Progenitor cell of endocrine pancreas (in vitro differentiated cells): Measurements from ENCODE around the gene HAGHL. TPM values are rescaled to one million over a fixed set of nuclear protein-coding genes. Genes with fewer than 3 reads are reported as not detected.
"Not testable (repeated sequence)": the region's sequence is repeated elsewhere in the genome, so short reads cannot be mapped to it uniquely, and the experiment has no call there.

ENCODE experiments used
- DNase-seq: peaks from one replicate; pipeline ENCODE4 v3.0.0; 2021; ENCODE audit warnings: low spot score; ENCODE audit not compliant: unreplicated experiment
- H3K27ac Mint-ChIP-seq: 2 replicates; pipeline ENCODE4 v1.8.0; 2021; ENCODE audit warnings: mild to moderate bottlenecking, moderate library complexity, mixed read lengths
- H3K27me3 Mint-ChIP-seq: 2 replicates; pipeline ENCODE4 v1.8.0; 2021; ENCODE audit warnings: mixed read lengths
- H3K36me3 Mint-ChIP-seq: 2 replicates; pipeline ENCODE4 v1.8.0; 2022; ENCODE audit warnings: mixed read lengths; ENCODE audit not compliant: insufficient read depth
- H3K4me1 Mint-ChIP-seq: 2 replicates; pipeline ENCODE4 v1.8.0; 2021; ENCODE audit warnings: low read depth, mixed read lengths
- H3K4me3 Mint-ChIP-seq: 2 replicates; pipeline ENCODE4 v1.8.0; 2021; ENCODE audit warnings: low read depth, mild to moderate bottlenecking, moderate library complexity, mixed read lengths
- H3K9me3 Mint-ChIP-seq: 2 replicates; pipeline ENCODE4 v1.8.0; 2021; ENCODE audit warnings: low read depth, mixed read lengths
- CTCF ChIP-seq: fragments of 200-600 bp; sonication (generic); IDR thresholded peaks from one replicate; pipeline ENCODE4 v1.5.0; 2021; ENCODE audit warnings: antibody characterized with exemption, mild to moderate bottlenecking; ENCODE audit not compliant: unreplicated experiment
- total RNA-seq: library from RNA; stranded (reverse); gene quantifications from 2 replicates; pipeline ENCODE4 v1.2.1, GENCODE V29; 2021

HAGHL gene
- total RNA-seq, 1 donor from 2014 or later, result 8.1 TPM

GRCh38 chr16:710500-711075 lies 16.3 kb upstream of the HAGHL start:
- H3K36me3 Mint-ChIP-seq, result no peaks in the 10 kb centered on the region
- no peaks in the 10 kb centered on the region for H3K9me3 Mint-ChIP-seq
- H3K4me1 Mint-ChIP-seq, result no peaks in the 10 kb centered on the region
- H3K27me3 Mint-ChIP-seq, result peaks cover 40% of the 10 kb centered on the region
- DNase-seq, result no peak
- H3K27ac Mint-ChIP-seq, result no peak overlapping the region
- TF ChIP-seq CTCF, result no peak
- H3K4me3 Mint-ChIP-seq, result no peak overlapping the region

GRCh38 chr16:711084-711483 lies 15.8 kb upstream of the HAGHL start:
- TF ChIP-seq CTCF, result no peak
- Mint-ChIP-seq H3K27ac (no peak overlapping the region), H3K4me1 (no peaks in the 10 kb centered on the region), H3K9me3 (no peaks in the 10 kb centered on the region), H3K4me3 (no peak overlapping the region), H3K36me3 (no peaks in the 10 kb centered on the region), H3K27me3 (peaks cover 40% of the 10 kb centered on the region)
- no peak for DNase-seq

- no peaks in the 10 kb centered on the region for H3K36me3 Mint-ChIP-seq
- H3K4me1 Mint-ChIP-seq, result peaks cover 4% of the 10 kb centered on the region
- no peaks in the 10 kb centered on the region for H3K9me3 Mint-ChIP-seq
- peak; percentile 81 for DNase-seq
- peak; percentile 97 for TF ChIP-seq CTCF
- H3K27ac Mint-ChIP-seq, result no peak overlapping the region
- H3K4me3 Mint-ChIP-seq, result no peak overlapping the region
- H3K27me3 Mint-ChIP-seq, result peaks cover 34% of the 10 kb centered on the region
These were observed 15.2 kb upstream of the HAGHL start for GRCh38 chr16:711548-712320.

GRCh38 chr16:712740-713250 lies 14.1 kb upstream of the HAGHL start:
- peak; percentile 48 for TF ChIP-seq CTCF
- not testable (repeated sequence) for H3K4me1 Mint-ChIP-seq, DNase-seq, H3K36me3 Mint-ChIP-seq, H3K9me3 Mint-ChIP-seq
- H3K4me3 Mint-ChIP-seq, result peak overlapping the region; percentile 36
- peaks cover 26% of the 10 kb centered on the region for H3K27me3 Mint-ChIP-seq
- peak overlapping the region; percentile 69 for H3K27ac Mint-ChIP-seq

- DNase-seq, result no peak
- Mint-ChIP-seq H3K27me3 (peaks cover 14% of the 10 kb centered on the region), H3K27ac (no peak overlapping the region), H3K4me1 (peaks cover 6% of the 10 kb centered on the region), H3K9me3 (no peaks in the 10 kb centered on the region), H3K36me3 (no peaks in the 10 kb centered on the region), H3K4me3 (peak overlapping the region; percentile 46)
- TF ChIP-seq CTCF, result no peak
These were observed 12.8 kb upstream of the HAGHL start for GRCh38 chr16:714079-714478.
